Loucy (cell line): ENCODE data around the gene ERCC6L2.

Experiments
- H2AFZ ChIP-seq: fragments of 200-600 bp; sonication (generic); 2 replicates; pipeline ENCODE4 v1.6.0; 2016; ENCODE audit warnings: antibody characterized with exemption, mild to moderate bottlenecking, low read length, moderate library complexity
- H3F3A ChIP-seq: fragments of 200-600 bp; 2 replicates; pipeline ENCODE4 v1.6.0; 2016; ENCODE audit warnings: antibody characterized with exemption, low read depth, mild to moderate bottlenecking
- H3K27me3 ChIP-seq: fragments of 200-600 bp; sonication (generic); 2 replicates; pipeline ENCODE4 v1.6.1; 2014; ENCODE audit warnings: low read length, mild to moderate bottlenecking; ENCODE audit not compliant: insufficient read depth, poor library complexity, severe bottlenecking
- H3K36me3 ChIP-seq: fragments of 200-600 bp; sonication (generic); 2 replicates; pipeline ENCODE4 v1.6.1; 2016; ENCODE audit warnings: low read length; ENCODE audit not compliant: insufficient read depth
- H3K4me1 ChIP-seq: fragments of 200-600 bp; sonication (generic); 2 replicates; pipeline ENCODE4 v1.5.1; 2014; ENCODE audit warnings: low read length, mild to moderate bottlenecking; ENCODE audit not compliant: insufficient read depth, poor library complexity, severe bottlenecking
- H3K4me2 ChIP-seq: fragments of 200-600 bp; sonication (generic); 2 replicates; pipeline ENCODE4 v1.6.0; 2014; ENCODE audit warnings: antibody characterized with exemption, low read length, low read depth, mild to moderate bottlenecking; ENCODE audit not compliant: poor library complexity, severe bottlenecking
- H3K4me3 ChIP-seq: fragments of 200-600 bp; sonication (generic); 2 replicates; pipeline ENCODE4 v1.5.1; 2014; ENCODE audit warnings: low read length, mild to moderate bottlenecking, mixed read lengths; ENCODE audit not compliant: poor library complexity, severe bottlenecking
- H3K79me2 ChIP-seq: fragments of 200-600 bp; sonication (generic); 2 replicates; pipeline ENCODE4 v1.6.1; 2014; ENCODE audit warnings: low read length; ENCODE audit not compliant: insufficient read depth
- H3K9ac ChIP-seq: fragments of 200-600 bp; sonication (generic); 2 replicates; pipeline ENCODE4 v1.6.0; 2014; ENCODE audit warnings: mild to moderate bottlenecking, low read depth, low read length, moderate library complexity; ENCODE audit not compliant: poor library complexity, severe bottlenecking
- H3K9me2 ChIP-seq: fragments of 200-600 bp; sonication (generic); replicated peaks from 2 replicates; pipeline ENCODE4 v1.6.1; 2016; ENCODE audit warnings: low read depth, low read length, mixed read lengths
- H3K9me3 ChIP-seq: fragments of 200-600 bp; sonication (generic); 2 replicates; pipeline ENCODE4 v1.6.1; 2014; ENCODE audit warnings: mild to moderate bottlenecking, antibody characterized with exemption, low read length, low read depth; ENCODE audit not compliant: insufficient read depth
- H4K20me1 ChIP-seq: fragments of 200-600 bp; sonication (generic); 2 replicates; pipeline ENCODE4 v1.6.0; 2014; ENCODE audit warnings: antibody characterized with exemption, low read length, mild to moderate bottlenecking; ENCODE audit not compliant: insufficient read depth, poor library complexity, severe bottlenecking
- EZH2phosphoT487 ChIP-seq: fragments of 200-600 bp; IDR thresholded peaks from 2 replicates; pipeline ENCODE4 v1.6.1; 2018; ENCODE audit warnings: antibody characterized with exemption, mild to moderate bottlenecking, moderate library complexity, borderline replicate concordance
- TF ChIP-seq, protein P1 (sequence below): fragments of 200-600 bp; sonication (generic); conservative IDR thresholded peaks from 2 replicates; pipeline ENCODE4 v1.5.1; 2014; ENCODE audit warnings: mild to moderate bottlenecking, antibody characterized with exemption, low read length

Gene ERCC6L2

DNA sequence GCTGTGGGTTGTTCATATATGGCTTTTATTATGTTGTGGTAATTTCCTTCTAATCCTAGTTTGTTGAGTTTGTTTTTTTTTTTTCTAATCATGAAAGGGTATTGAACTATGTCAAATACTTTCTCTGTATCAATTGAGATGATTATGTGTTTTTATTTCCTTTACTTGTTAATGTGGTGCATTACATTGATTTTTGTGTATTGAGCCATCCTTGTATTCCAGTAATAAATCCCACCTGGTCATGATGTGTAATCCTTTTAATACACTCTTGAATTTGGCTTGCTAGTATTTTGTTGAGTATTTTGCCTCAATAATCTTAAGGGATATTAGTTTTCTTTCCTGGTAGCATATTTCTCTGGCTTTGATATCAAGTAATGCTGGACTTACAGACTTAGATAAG, 13.1 kb upstream of the ERCC6L2 start:
- Histone ChIP-seq H3K36me3 (no peaks in the 10 kb centered on the region), H3K4me1 (no peaks in the 10 kb centered on the region), H4K20me1 (no peaks in the 10 kb centered on the region), H3K9ac (no peak overlapping the region), H3K4me3 (no peak overlapping the region), H3K27me3 (no peaks in the 10 kb centered on the region), H3K9me3 (no peaks in the 10 kb centered on the region; the same call in 1 of the 2 replicates), H2AFZ (no peak overlapping the region), H3K9me2 (no peaks in the 10 kb centered on the region), H3K4me2 (no peak overlapping the region), H3F3A (no peaks in the 10 kb centered on the region), H3K79me2 (no peaks in the 10 kb centered on the region)
- TF ChIP-seq, protein P1, sequence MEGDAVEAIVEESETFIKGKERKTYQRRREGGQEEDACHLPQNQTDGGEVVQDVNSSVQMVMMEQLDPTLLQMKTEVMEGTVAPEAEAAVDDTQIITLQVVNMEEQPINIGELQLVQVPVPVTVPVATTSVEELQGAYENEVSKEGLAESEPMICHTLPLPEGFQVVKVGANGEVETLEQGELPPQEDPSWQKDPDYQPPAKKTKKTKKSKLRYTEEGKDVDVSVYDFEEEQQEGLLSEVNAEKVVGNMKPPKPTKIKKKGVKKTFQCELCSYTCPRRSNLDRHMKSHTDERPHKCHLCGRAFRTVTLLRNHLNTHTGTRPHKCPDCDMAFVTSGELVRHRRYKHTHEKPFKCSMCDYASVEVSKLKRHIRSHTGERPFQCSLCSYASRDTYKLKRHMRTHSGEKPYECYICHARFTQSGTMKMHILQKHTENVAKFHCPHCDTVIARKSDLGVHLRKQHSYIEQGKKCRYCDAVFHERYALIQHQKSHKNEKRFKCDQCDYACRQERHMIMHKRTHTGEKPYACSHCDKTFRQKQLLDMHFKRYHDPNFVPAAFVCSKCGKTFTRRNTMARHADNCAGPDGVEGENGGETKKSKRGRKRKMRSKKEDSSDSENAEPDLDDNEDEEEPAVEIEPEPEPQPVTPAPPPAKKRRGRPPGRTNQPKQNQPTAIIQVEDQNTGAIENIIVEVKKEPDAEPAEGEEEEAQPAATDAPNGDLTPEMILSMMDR, result no peak
- TF ChIP-seq EZH2phosphoT487, result no peak

DNA sequence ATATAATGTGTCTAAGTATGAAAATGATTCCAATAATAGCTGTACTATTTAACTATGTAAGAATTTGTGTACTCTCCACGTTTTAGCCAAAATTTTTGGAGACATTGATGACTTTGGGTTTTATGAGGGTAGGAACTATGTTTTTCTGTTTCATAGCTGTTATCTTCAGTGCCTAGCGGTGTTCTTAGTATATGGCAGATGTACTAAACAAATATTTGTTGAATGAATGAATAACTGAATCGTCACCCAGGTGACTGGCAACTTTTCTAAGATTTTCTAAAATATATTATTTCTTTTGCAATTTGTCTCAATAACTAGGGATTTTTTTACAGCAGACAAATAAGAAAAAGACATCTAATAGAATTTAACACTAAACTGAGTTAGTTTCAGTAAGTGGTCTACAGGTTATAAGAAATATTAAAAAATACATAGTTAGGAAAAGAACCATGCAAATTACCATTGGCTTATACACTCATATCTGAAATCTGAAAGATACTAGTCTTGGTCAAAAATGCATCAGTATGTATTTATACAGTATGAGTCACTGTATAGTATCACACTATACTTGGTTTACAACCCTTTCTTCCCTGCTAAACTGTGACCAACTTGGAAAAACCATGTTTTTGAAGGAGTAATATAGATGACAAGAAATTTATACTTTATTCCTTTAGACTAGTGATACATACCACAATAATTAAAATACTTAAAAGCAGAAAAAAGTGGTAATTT, 10.5 kb upstream of the ERCC6L2 start:
- Histone ChIP-seq H3K4me3 (no peak overlapping the region), H4K20me1 (no peaks in the 10 kb centered on the region), H3K9me3 (no peaks in the 10 kb centered on the region; the same call in none of the 2 replicates), H2AFZ (no peak overlapping the region), H3K4me2 (no peak overlapping the region), H3K79me2 (no peaks in the 10 kb centered on the region), H3K4me1 (no peaks in the 10 kb centered on the region), H3F3A (no peaks in the 10 kb centered on the region), H3K27me3 (no peaks in the 10 kb centered on the region), H3K9me2 (no peaks in the 10 kb centered on the region), H3K9ac (no peak overlapping the region), H3K36me3 (no peaks in the 10 kb centered on the region)
- TF ChIP-seq, protein P1, result no peak
- no peak for TF ChIP-seq EZH2phosphoT487

DNA sequence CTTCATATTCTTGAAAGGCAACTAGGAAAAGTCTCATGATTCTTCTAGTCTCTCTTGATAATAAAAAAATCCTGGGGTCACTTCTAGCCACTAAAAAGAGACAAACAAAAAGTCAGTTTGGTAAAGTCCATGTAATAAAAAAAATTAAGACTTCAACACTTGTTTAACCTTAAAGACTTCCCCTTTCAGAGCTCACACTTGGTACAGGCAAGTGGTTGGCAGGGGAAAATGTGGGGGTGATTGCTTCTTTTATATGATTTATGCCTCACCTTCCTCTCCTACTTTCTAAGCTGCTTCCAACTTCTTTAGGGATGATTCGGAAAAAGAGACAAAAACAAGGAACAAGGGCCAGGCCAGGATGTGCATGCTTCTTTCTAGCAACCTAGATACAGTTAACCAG, 5.1 kb upstream of the ERCC6L2 start:
- Histone ChIP-seq H3K4me2 (no peak overlapping the region), H2AFZ (no peak overlapping the region), H3F3A (no peaks in the 10 kb centered on the region), H4K20me1 (peaks cover 7% of the 10 kb centered on the region), H3K27me3 (no peaks in the 10 kb centered on the region), H3K9me2 (no peaks in the 10 kb centered on the region), H3K9ac (no peak overlapping the region), H3K4me1 (peaks cover 19% of the 10 kb centered on the region), H3K4me3 (no peak overlapping the region), H3K9me3 (no peaks in the 10 kb centered on the region; the same call in 1 of the 2 replicates), H3K79me2 (peaks cover 29% of the 10 kb centered on the region), H3K36me3 (no peaks in the 10 kb centered on the region)
- TF ChIP-seq, protein P1, result no peak
- TF ChIP-seq EZH2phosphoT487, result no peak
